Activated gamma-delta T cell (primary cell): ENCODE data around the gene OST4.

Experiments
- DNase-seq: peaks from one replicate; lab custom pipeline; 2025; lab: John Stamatoyannopoulos, UW

The OST4 gene

GRCh38 chr2:27053321-27053720 lies 18.1 kb downstream of the OST4 start:
- no peak for DNase-seq

- no peak for DNase-seq
Measured at GRCh38 chr2:27051902-27052645, 19.4 kb downstream of the OST4 start.

- DNase-seq = peak; percentile 81
Measured at GRCh38 chr2:27050996-27051901, 20.2 kb downstream of the OST4 start, which contains the start of gene AGBL5. AGBL5 (plus strand) TSS chr2:27051668; CDS start chr2:27052959, 1,291 bp downstream.

GRCh38 chr2:27050281-27050995 lies 21.0 kb downstream of the OST4 start:
- DNase-seq = peak; percentile 41

- DNase-seq = peak; percentile 62
Measured at GRCh38 chr2:27049422-27050280, 21.8 kb downstream of the OST4 start.

DNA sequence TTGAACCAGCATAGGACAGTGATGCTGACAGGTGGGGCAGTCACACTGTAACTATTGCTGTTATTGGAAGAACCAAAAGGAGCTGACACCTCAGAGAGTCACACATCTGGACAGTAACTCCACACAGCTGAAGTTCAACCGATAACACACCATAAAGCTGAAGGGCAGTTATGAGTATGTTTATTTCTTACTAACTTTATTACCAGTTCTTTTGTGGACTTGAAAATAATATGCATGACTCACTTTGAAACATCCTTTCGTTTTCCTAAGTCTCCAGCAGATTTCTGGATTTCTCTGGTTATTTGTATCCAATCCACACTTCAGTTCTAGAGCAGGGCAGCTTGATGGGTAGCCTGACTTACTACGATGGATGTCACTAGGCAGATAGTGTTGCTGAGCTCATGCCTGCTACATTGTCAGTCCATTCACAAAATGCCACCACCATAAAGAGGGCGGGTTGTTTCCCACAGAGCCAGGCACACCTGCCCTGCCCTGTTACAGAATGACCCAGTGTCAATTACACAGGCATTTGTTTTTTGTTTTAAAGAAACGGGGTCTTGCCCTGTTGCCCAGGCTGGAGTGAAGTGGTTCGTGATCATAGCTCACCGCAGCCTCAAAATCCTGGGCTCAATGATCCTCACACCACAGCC lies 28.3 kb downstream of the OST4 start:
- DNase-seq = no peak

DNA sequence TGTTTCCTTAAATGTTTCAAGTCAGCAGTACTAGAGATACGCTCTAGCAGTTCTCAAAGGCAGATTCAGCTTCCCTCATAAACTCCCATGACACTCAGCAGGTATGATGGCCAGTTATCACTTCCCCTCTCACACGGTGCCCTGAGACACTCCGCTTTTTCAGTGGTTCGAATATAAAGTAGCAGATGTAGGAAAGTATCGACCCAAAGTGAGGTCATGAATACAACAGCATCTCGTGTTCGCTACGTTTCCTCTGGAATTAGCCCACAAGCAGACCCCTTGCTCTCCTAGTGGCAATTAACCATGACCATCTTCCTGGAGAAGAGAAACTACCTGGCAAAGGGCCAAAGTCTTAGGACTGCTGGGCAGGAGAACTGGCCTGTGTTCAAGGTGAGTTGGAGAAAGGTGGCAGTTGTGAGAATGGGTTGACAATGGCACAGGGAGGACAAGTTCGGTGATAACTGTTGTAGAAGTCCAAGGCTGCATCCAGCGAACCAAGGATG lies 29.2 kb downstream of the OST4 start:
- no peak for DNase-seq

GRCh38 chr2:27041752-27042151 lies 29.7 kb downstream of the OST4 start:
- DNase-seq = no peak

DNA sequence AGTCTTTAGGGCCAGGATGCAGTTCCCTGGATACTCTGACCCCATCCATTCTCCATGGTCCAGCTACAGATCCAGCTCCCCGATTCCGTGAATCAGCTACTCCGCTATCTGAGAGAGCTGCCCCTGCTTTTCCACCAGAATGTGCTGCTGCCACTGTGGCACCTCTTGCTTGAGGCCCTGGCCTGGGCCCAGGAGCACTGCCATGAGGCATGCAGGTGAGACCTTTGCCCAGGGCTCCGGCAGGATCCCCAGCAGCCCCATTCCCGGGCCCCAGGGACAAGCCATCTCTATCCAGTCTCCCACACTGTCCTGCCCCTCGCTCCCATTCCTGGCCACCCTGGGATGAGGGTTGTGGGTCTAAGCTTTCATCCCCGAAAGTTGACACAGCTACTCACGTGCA lies 31.2 kb downstream of the OST4 start:
- no peak for DNase-seq

- DNase-seq = no peak
Measured at GRCh38 chr2:27039871-27040270, 31.6 kb downstream of the OST4 start.

DNA sequence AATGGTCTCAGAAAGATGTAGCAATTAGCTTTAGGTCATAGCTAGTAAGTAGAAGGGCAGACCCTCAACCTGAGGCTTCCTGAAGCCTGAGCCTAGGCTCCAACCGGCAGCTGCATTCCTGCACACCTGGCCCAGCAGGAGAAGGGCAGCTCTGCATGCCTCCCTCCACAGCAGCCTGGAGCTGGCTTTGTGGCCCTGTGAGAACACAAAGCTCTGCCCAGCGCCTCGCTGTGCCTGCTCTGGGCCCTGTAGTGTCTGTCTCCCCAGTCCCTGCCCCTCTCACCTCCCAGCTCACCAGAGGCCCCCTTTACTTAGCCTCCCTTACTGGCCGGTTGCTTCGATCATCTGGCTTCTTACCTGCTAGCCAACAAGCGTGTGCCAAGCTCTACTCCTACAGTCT lies 32.0 kb downstream of the OST4 start:
- no peak for DNase-seq

DNA sequence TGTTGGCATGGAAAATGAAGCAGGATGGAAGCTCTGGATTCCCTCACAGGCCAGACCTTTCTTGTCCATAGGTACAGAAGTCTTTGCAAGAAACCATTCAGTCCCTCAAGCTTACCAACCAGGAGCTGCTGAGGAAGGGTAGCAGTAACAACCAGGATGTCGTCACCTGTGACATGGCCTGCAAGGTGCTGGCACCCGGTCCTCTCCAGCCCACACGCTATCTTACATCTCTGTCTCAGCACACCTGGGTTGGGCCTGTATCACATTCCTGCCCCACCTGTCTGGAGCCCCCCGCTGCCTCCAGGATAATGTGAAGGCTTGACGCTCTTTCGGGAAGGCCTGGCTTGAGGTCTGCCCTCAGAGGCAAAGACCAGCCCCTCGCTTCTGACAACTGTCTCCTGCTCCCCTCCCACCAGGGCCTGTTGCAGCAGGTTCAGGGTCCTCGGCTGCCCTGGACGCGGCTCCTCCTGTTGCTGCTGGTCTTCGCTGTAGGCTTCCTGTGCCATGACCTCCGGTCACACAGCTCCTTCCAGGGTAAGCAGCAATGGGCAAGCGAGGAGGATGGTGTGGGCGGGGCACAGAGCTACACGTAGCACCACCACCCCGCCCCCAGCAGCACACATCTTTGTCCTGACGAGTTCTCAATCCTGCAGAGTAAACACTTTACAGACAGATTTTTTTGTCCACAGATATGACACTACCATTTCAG lies 32.7 kb downstream of the OST4 start:
- no peak for DNase-seq

DNA sequence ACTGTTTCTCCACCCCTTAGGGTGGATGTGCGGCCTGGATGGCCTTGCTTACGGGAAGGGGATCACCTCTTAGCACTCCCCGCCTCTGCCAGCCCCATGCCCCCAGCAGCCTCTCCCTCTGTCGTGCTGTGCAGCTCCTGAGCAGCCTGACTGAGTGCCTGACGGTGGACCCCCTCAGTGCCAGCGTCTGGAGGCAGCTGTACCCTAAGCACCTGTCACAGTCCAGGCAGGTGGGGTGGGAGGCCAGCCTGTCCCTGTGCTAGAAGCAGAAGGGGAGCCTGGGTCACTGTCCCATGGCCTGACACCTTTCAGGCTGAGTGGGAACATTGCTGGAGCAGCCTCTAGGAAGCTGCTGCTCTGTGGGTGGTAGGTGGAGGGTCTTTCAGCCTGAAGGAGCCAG lies 33.4 kb downstream of the OST4 start:
- DNase-seq = no peak

DNA sequence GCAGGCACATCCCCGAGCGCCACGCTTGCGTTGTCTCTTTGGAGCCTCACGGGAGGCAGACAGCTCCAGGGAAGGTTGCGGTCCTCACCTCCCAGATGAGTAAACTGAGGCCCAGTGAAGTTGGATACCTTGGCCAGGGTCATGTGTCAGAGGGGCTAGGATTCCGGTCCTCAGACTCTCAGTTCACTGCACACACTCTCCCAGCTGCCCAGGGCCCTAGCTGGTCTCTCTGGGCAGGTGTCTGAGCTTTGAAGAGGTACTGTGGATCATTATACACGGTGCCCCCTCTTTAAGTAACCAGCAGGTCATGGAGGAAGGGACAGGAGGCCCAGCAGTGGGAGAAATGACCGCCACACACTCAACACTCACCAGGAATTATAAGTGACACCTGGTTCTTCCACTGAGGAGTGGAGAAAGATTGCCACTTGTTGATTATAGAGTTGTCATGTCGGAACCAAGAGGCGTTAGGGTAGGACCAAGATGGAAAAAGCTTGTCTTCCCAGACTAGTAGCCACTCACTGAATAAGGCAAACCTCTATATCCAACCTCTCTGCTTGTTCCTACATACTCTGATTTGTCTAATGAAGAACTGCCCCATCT lies 38.1 kb downstream of the OST4 start:
- DNase-seq = no peak

GRCh38 chr2:27032495-27033252 lies 38.8 kb downstream of the OST4 start, which contains the start of gene TMEM214:
TMEM214 (plus strand) TSS chr2:27032965; CDS start chr2:27033016, 51 bp downstream.
- peak; percentile 65 for DNase-seq

- DNase-seq = no peak
Measured at GRCh38 chr2:27029051-27029450, 42.4 kb downstream of the OST4 start.

DNA sequence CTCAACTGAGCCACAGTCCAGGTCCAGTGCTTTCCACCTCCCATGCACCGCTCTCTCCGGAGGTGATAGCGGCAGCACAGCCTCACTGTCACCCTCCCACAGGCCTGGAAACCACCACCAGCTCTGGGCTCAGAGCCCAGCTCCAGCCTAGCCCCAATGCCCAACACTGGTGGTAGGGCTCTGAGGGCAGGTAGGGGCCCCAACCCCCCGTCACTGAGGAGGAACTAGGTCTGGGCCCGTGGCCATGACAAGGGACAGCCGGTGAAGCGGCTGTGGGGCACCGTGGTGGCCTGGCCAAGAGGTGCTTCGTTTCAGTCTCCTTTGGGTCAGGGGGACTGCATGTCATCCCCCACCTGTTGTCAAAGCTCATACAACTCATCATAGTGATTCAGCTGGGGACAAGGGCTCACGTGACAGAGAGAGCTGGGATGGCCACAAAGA lies 44.2 kb downstream of the OST4 start:
- no peak for DNase-seq
